Hepatocyte (in vitro differentiated cells): ENCODE data around the gene HSBP1L1.

Source experiments
- EZH2phosphoT487 ChIP-seq: fragments of 200-600 bp; sonication (generic); IDR thresholded peaks from one replicate; pipeline ENCODE4 v1.6.1; 2018; ENCODE audit warnings: antibody characterized with exemption, mild to moderate bottlenecking, low read depth, moderate library complexity; ENCODE audit not compliant: unreplicated experiment, severe bottlenecking
- TF ChIP-seq, protein P1 (sequence below): fragments of 200-600 bp; sonication (generic); IDR thresholded peaks from 2 replicates; pipeline ENCODE4 v1.5.1; 2016; ENCODE audit warnings: antibody characterized with exemption, mild to moderate bottlenecking; ENCODE audit not compliant: poor library complexity

DNA sequence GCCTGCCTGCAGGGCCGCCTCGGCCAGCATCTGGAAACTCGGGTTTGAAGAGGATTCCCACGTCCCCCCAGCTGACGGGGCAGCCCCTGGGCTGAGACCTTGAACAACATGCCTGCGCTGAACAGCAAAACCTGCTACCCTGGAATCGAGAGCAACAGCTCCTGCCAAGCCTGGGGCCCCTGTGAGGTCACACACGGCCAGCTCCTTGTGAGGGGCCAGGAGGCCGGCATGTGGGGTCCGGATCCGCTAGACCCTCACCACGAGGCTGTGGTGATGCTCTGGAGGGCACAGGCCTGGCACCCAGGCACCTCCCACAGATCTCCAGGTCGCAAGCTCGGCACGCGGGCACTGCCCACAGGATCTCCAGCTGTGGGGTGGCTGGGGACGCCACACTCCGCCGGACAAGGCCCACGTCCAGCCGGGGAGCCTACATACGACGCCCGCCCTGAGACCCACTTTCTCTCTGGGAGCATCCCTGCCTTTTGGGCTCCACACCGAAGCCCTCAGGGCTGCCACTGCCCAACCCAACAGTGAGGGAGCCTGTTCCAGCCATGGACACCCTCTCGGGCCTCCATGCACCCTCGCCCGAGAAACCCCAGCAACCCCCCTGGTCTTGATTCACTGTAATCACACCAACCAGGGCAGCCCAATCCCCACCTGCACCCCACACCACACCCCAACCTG, 47.1 kb upstream of the HSBP1L1 start:
- TF ChIP-seq, protein P1, sequence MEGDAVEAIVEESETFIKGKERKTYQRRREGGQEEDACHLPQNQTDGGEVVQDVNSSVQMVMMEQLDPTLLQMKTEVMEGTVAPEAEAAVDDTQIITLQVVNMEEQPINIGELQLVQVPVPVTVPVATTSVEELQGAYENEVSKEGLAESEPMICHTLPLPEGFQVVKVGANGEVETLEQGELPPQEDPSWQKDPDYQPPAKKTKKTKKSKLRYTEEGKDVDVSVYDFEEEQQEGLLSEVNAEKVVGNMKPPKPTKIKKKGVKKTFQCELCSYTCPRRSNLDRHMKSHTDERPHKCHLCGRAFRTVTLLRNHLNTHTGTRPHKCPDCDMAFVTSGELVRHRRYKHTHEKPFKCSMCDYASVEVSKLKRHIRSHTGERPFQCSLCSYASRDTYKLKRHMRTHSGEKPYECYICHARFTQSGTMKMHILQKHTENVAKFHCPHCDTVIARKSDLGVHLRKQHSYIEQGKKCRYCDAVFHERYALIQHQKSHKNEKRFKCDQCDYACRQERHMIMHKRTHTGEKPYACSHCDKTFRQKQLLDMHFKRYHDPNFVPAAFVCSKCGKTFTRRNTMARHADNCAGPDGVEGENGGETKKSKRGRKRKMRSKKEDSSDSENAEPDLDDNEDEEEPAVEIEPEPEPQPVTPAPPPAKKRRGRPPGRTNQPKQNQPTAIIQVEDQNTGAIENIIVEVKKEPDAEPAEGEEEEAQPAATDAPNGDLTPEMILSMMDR = no peak
- no peak for TF ChIP-seq EZH2phosphoT487
